Progenitor cell of endocrine pancreas (in vitro differentiated cells): ENCODE results near the gene MYMX. TPM values are rescaled to one million over a fixed set of nuclear protein-coding genes. Genes with fewer than 3 reads are reported as not detected.
A peak's percentile ranks its signal among the peaks of the same experiment; 100 is the strongest.

ENCODE experiments used
- DNase-seq: peaks from one replicate; pipeline ENCODE4 v3.0.0; 2021; ENCODE audit warnings: low spot score; ENCODE audit not compliant: unreplicated experiment
- H3K27ac Mint-ChIP-seq: 2 replicates; pipeline ENCODE4 v1.8.0; 2021; ENCODE audit warnings: mild to moderate bottlenecking, moderate library complexity, mixed read lengths
- H3K27me3 Mint-ChIP-seq: 2 replicates; pipeline ENCODE4 v1.8.0; 2021; ENCODE audit warnings: mixed read lengths
- H3K36me3 Mint-ChIP-seq: 2 replicates; pipeline ENCODE4 v1.8.0; 2022; ENCODE audit warnings: mixed read lengths; ENCODE audit not compliant: insufficient read depth
- H3K4me1 Mint-ChIP-seq: 2 replicates; pipeline ENCODE4 v1.8.0; 2021; ENCODE audit warnings: low read depth, mixed read lengths
- H3K4me3 Mint-ChIP-seq: 2 replicates; pipeline ENCODE4 v1.8.0; 2021; ENCODE audit warnings: low read depth, mild to moderate bottlenecking, moderate library complexity, mixed read lengths
- H3K9me3 Mint-ChIP-seq: 2 replicates; pipeline ENCODE4 v1.8.0; 2021; ENCODE audit warnings: low read depth, mixed read lengths
- total RNA-seq: library from RNA; stranded (reverse); gene quantifications from 2 replicates; pipeline ENCODE4 v1.2.1, GENCODE V29; 2021
- TF ChIP-seq, protein P1 (sequence below): fragments of 200-600 bp; sonication (generic); IDR thresholded peaks from one replicate; pipeline ENCODE4 v1.5.0; 2021; ENCODE audit warnings: antibody characterized with exemption, mild to moderate bottlenecking; ENCODE audit not compliant: unreplicated experiment

MYMX gene
- total RNA-seq, 1 donor from 2014 or later = not detected

DNA sequence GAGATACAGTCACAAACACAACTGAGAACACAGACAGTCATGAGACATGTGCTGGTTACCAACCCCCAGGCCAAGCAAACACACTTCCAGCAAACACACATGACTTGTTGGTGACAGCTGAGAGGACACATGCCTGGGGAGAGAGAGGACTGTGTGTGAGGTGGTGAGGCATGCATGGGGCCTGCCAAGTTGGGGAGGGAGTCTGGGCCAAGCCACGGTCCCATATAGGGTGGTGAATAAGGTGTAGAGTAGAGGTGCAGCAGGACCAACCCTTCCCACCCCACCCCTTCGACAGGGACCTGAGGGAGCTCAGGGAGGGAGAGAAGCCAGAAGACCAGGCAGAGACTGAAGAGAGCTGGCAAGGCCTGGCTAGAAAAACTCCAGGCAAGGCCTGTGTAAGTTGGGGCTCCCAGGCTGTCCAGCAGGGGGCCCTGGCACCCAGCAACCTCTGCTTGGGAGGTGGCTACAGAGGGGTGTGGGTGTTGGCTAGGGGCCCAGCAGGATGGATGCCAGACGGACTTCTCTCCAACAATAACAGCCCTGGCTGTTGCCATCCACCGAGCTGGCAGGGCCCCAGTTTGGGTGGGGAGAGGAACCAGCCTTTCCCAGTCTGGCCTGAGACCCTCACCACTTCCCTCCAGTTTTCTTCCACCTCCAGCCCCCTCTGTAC, 4.7 kb downstream of the MYMX start:
- Mint-ChIP-seq H3K4me1 (peaks cover 42% of the 10 kb centered on the region), H3K36me3 (no peaks in the 10 kb centered on the region), H3K27ac (peak overlapping the region; percentile 88)

DNA sequence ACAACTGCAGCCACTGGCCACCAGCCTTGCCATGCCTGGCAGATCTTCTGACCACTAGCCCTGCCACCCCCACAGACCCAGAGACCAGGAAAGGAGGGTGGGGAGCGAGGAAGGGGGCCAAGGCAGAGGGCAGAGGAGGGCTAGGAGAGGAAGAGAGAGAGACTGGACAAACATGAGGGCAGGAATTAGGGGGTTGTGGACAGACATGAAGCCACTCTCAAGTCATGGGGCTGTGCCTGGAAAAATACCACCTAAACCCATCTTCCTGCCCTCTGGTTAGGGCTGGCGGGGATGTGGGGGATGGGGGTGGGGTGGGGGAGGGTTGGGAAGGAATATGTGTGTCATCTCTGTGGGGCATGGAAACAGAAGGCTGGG, 5.2 kb downstream of the MYMX start:
- TF ChIP-seq, protein P1, sequence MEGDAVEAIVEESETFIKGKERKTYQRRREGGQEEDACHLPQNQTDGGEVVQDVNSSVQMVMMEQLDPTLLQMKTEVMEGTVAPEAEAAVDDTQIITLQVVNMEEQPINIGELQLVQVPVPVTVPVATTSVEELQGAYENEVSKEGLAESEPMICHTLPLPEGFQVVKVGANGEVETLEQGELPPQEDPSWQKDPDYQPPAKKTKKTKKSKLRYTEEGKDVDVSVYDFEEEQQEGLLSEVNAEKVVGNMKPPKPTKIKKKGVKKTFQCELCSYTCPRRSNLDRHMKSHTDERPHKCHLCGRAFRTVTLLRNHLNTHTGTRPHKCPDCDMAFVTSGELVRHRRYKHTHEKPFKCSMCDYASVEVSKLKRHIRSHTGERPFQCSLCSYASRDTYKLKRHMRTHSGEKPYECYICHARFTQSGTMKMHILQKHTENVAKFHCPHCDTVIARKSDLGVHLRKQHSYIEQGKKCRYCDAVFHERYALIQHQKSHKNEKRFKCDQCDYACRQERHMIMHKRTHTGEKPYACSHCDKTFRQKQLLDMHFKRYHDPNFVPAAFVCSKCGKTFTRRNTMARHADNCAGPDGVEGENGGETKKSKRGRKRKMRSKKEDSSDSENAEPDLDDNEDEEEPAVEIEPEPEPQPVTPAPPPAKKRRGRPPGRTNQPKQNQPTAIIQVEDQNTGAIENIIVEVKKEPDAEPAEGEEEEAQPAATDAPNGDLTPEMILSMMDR = no peak
- Mint-ChIP-seq H3K9me3 (no peaks in the 10 kb centered on the region), H3K27me3 (peaks cover 30% of the 10 kb centered on the region), H3K36me3 (no peaks in the 10 kb centered on the region), H3K4me1 (peaks cover 42% of the 10 kb centered on the region), H3K27ac (no peak overlapping the region), H3K4me3 (no peak overlapping the region)
- DNase-seq = no peak

More for the DNA sequence above, 4.7 kb downstream of the MYMX start:
- H3K9me3 Mint-ChIP-seq = no peaks in the 10 kb centered on the region
- peak overlapping the region; percentile 59 for H3K4me3 Mint-ChIP-seq
- peak; percentile 59 for DNase-seq
- peaks cover 35% of the 10 kb centered on the region for H3K27me3 Mint-ChIP-seq
- TF ChIP-seq, protein P1 = peak; percentile 73

DNA sequence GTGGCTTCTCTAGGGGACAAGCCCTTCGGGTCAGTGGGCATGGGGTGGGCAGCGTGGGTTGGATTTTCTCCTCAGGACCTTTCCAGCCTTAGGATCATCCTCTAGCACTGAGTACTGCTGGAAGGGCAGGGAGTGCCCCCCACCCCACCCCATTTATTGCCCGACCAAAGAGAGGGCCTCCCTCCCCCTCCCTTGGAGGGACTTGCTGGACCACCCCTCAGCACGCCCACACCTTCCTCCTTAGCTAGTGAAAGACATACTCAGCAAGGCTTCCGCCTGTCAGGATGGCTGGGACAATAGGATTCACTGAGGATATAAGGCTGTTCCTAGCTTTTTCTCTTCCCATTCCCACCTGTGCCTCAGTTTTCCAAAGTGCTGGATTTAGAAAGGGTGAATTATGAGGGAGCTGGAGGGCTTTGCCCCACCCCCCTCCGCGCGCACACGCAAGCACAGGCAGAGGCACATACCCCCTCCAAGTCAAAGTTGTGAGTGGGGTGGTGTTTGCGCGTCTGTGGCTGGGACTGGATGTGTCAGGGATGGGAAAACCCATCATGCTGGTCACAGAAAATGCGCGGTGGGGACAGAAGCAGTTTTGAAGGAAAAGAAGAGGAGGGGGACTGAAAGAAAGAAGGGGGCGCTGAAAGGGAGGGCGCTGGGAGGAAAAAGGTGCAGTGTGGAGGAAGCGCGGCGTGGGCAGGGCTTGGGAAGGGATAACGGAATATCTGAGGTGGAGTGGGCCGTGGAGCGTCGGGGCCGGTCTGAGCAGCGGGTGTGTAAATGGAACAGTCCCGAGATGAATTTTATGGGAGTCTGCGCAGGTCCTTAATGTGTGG, 6.0 kb downstream of the MYMX start:
- TF ChIP-seq, protein P1 = no peak
- no peak for DNase-seq
- H3K4me3 Mint-ChIP-seq = peak overlapping the region; percentile 68
- H3K27me3 Mint-ChIP-seq = peaks cover 26% of the 10 kb centered on the region
- H3K36me3 Mint-ChIP-seq = no peaks in the 10 kb centered on the region
- H3K4me1 Mint-ChIP-seq = peaks cover 42% of the 10 kb centered on the region
- no peaks in the 10 kb centered on the region for H3K9me3 Mint-ChIP-seq
- peak overlapping the region; percentile 37 for H3K27ac Mint-ChIP-seq

DNA sequence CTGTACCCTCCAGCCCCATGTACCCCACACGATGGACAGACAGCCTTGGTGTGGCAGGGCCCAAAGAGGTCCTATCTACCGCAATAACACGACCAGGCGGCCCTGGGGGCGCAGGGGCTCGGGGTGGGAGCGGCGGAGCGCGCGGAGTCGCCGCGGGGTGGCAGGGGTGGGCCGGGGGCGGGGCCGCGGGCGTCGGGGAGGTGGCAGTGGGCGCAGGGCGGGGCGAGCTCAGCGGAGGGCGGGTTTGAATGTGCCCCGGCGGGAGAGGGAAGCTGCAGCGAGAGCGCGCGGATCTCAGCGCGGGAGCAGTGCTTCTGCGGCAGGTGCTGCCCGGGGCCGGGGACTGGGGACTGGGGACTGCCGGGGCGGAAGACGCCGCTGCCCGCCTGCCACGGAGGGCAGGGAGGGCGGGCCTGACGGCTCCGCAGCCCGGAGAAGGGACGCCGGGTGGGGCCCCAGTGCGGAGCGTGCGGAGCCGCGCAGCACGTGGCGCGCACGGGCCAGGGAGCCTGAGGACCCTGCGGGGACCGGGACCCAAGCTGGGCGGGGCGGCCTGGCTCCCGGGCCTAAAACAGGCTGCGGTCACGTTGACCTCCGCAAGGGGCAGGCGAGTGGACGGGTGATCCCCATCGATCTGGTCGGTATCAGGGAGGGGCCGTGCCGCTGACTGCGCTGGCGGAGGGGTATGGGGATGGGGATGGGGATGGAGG, 6.7 kb downstream of the MYMX start, which contains the start of gene SLC29A1:
SLC29A1 (plus strand) TSS at position 277 of the 710 bp plus-strand sequence. CDS start 3,719 bp downstream, outside the sequence.
- peak within 1 kb of the TSS; percentile 71 for H3K4me3 Mint-ChIP-seq
- TF ChIP-seq, protein P1 = peak; percentile 59
- peak within 1 kb of the TSS; percentile 89 for H3K27ac Mint-ChIP-seq
- DNase-seq = peak; percentile 80
- no peaks in the 10 kb centered on the region for H3K36me3 Mint-ChIP-seq
- H3K4me1 Mint-ChIP-seq = peaks cover 38% of the 10 kb centered on the region
- H3K9me3 Mint-ChIP-seq = no peaks in the 10 kb centered on the region
- peaks cover 20% of the 10 kb centered on the region for H3K27me3 Mint-ChIP-seq
